ENCODE measurements around the gene CLEC2D.
A peak's percentile ranks its signal among the peaks of the same experiment; 100 is the strongest.
"Not testable (repeated sequence)": the region's sequence is repeated elsewhere in the genome, so short reads cannot be mapped to it uniquely, and the experiment has no call there.

CLEC2D gene

GRCh38 chr12:9708853-9709252 lies 39.3 kb downstream of the CLEC2D start:
- no peak for DNase-seq (ENCODE audit: insufficient read length, low spot score)
- TF ChIP-seq POU2F2 (IDR thresholded peaks at IDR 0.05; ENCODE audit: low read depth, low read length) (no peak), SPI1 (IDR thresholded peaks at IDR 0.05; ENCODE audit: low read depth, low read length) (no peak), PAX5 (IDR thresholded peaks at IDR 0.05; ENCODE audit: insufficient read depth, low read length, severe bottlenecking) (no peak), POLR2AphosphoS5 (IDR thresholded peaks at IDR 0.05; ENCODE audit: low read depth, low read length) (no peak), TAF1 (IDR thresholded peaks at IDR 0.05; ENCODE audit: low read depth, low read length) (no peak), POLR2A (IDR thresholded peaks at IDR 0.05; ENCODE audit: low read depth, low read length) (no peak)
- FAIRE-seq = peak; percentile 26

GRCh38 chr12:9710584-9711375 lies 41.3 kb downstream of the CLEC2D start:
- TF ChIP-seq TAF1 (IDR thresholded peaks at IDR 0.05; ENCODE audit: low read depth, low read length) (no peak), POU2F2 (IDR thresholded peaks at IDR 0.05; ENCODE audit: low read depth, low read length) (no peak), POLR2A (IDR thresholded peaks at IDR 0.05; ENCODE audit: low read depth, low read length) (no peak), SPI1 (IDR thresholded peaks at IDR 0.05; ENCODE audit: low read depth, low read length) (no peak), PAX5 (IDR thresholded peaks at IDR 0.05; ENCODE audit: insufficient read depth, low read length, severe bottlenecking) (no peak), POLR2AphosphoS5 (IDR thresholded peaks at IDR 0.05; ENCODE audit: low read depth, low read length) (no peak)
- no peak for FAIRE-seq
- DNase-seq (ENCODE audit: insufficient read length, low spot score) = no peak

- TF ChIP-seq TAF1 (IDR thresholded peaks at IDR 0.05; ENCODE audit: low read depth, low read length) = no peak
- no peak for TF ChIP-seq POU2F2 (IDR thresholded peaks at IDR 0.05; ENCODE audit: low read depth, low read length)
- no peak for TF ChIP-seq POLR2A (IDR thresholded peaks at IDR 0.05; ENCODE audit: low read depth, low read length)
- FAIRE-seq (no peak), DNase-seq (ENCODE audit: insufficient read length, low spot score) (no peak)
These were observed 42.2 kb downstream of the CLEC2D start for GRCh38 chr12:9711664-9712063.

- peak; percentile 85 for FAIRE-seq
- DNase-seq (ENCODE audit: insufficient read length, low spot score) = not testable (repeated sequence)
These were observed 43.6 kb downstream of the CLEC2D start for GRCh38 chr12:9713032-9713558.

GRCh38 chr12:9717070-9717925 lies 47.8 kb downstream of the CLEC2D start:
- no peak for TF ChIP-seq SPI1 (IDR thresholded peaks at IDR 0.05; ENCODE audit: low read depth, low read length)
- TF ChIP-seq POU2F2 (IDR thresholded peaks at IDR 0.05; ENCODE audit: low read depth, low read length) = no peak
- DNase-seq (ENCODE audit: insufficient read length, low spot score) = no peak
- peak; percentile 56 for FAIRE-seq

GRCh38 chr12:9718968-9719367 lies 49.5 kb downstream of the CLEC2D start:
- DNase-seq (ENCODE audit: insufficient read length, low spot score) = no peak
- TF ChIP-seq PAX5 (IDR thresholded peaks at IDR 0.05; ENCODE audit: insufficient read depth, low read length, severe bottlenecking) (no peak), TAF1 (IDR thresholded peaks at IDR 0.05; ENCODE audit: low read depth, low read length) (no peak), POU2F2 (IDR thresholded peaks at IDR 0.05; ENCODE audit: low read depth, low read length) (no peak), SPI1 (IDR thresholded peaks at IDR 0.05; ENCODE audit: low read depth, low read length) (no peak), POLR2A (IDR thresholded peaks at IDR 0.05; ENCODE audit: low read depth, low read length) (no peak), POLR2AphosphoS5 (IDR thresholded peaks at IDR 0.05; ENCODE audit: low read depth, low read length) (no peak)
- no peak for FAIRE-seq

GRCh38 chr12:9719790-9720189 lies 50.3 kb downstream of the CLEC2D start:
- no peak for FAIRE-seq
- DNase-seq (ENCODE audit: insufficient read length, low spot score) = no peak
- TF ChIP-seq POLR2A (IDR thresholded peaks at IDR 0.05; ENCODE audit: low read depth, low read length) (peak; percentile 61), SPI1 (IDR thresholded peaks at IDR 0.05; ENCODE audit: low read depth, low read length) (no peak), PAX5 (IDR thresholded peaks at IDR 0.05; ENCODE audit: insufficient read depth, low read length, severe bottlenecking) (no peak), TAF1 (IDR thresholded peaks at IDR 0.05; ENCODE audit: low read depth, low read length) (no peak), POLR2AphosphoS5 (IDR thresholded peaks at IDR 0.05; ENCODE audit: low read depth, low read length) (peak; percentile 38; the same call in 1 of the 2 replicates)

- DNase-seq (ENCODE audit: insufficient read length, low spot score) = no peak
- TF ChIP-seq POLR2A (IDR thresholded peaks at IDR 0.05; ENCODE audit: low read depth, low read length) = no peak
- no peak for TF ChIP-seq TAF1 (IDR thresholded peaks at IDR 0.05; ENCODE audit: low read depth, low read length)
- no peak for TF ChIP-seq SPI1 (IDR thresholded peaks at IDR 0.05; ENCODE audit: low read depth, low read length)
- no peak for TF ChIP-seq PAX5 (IDR thresholded peaks at IDR 0.05; ENCODE audit: insufficient read depth, low read length, severe bottlenecking)
- TF ChIP-seq POLR2AphosphoS5 (IDR thresholded peaks at IDR 0.05; ENCODE audit: low read depth, low read length) = no peak
- no peak for TF ChIP-seq POU2F2 (IDR thresholded peaks at IDR 0.05; ENCODE audit: low read depth, low read length)
- FAIRE-seq = peak; percentile 76
These were observed 52.0 kb downstream of the CLEC2D start for GRCh38 chr12:9721394-9722092.

- no peak for FAIRE-seq
These were observed 54.5 kb downstream of the CLEC2D start for GRCh38 chr12:9724023-9724422.

More at GRCh38 chr12:9724023-9724422, 54.5 kb downstream of the CLEC2D start:
- TF ChIP-seq POLR2A (IDR thresholded peaks at IDR 0.05; ENCODE audit: low read depth, low read length) = no peak
- no peak for TF ChIP-seq POLR2AphosphoS5 (IDR thresholded peaks at IDR 0.05; ENCODE audit: low read depth, low read length)
- no peak for TF ChIP-seq SPI1 (IDR thresholded peaks at IDR 0.05; ENCODE audit: low read depth, low read length)
- no peak for TF ChIP-seq TAF1 (IDR thresholded peaks at IDR 0.05; ENCODE audit: low read depth, low read length)
- TF ChIP-seq POU2F2 (IDR thresholded peaks at IDR 0.05; ENCODE audit: low read depth, low read length) = no peak
- no peak for TF ChIP-seq PAX5 (IDR thresholded peaks at IDR 0.05; ENCODE audit: insufficient read depth, low read length, severe bottlenecking)
- DNase-seq (ENCODE audit: insufficient read length, low spot score) = no peak

All from GM12891 (cell line).